Esophagus squamous epithelium (tissue), 4 donors: Measurements from ENCODE around the gene DENND11.

Source experiments
- POLR2A ChIP-seq, 4 donors: fragments of 450-650 bp; IDR thresholded peaks; one replicate each; pipeline ENCODE4 v1.6.1; 2017; ENCODE audit warnings: antibody characterized with exemption in 4 of 4, mild to moderate bottlenecking in 4 of 4, moderate library complexity in 3 of 4
- TF ChIP-seq, protein P1 (sequence below), 6 experiments: fragments of 450-650 bp in 4 of 6; fragments of 200-600 bp in 2 of 6; sonication (generic) in 2 of 6; IDR thresholded peaks; one replicate each; pipeline ENCODE4 v1.5.1; 2016 to 2019; ENCODE audit warnings: antibody characterized with exemption in 6 of 6, mild to moderate bottlenecking in 4 of 6, moderate library complexity in 4 of 6

DNA sequence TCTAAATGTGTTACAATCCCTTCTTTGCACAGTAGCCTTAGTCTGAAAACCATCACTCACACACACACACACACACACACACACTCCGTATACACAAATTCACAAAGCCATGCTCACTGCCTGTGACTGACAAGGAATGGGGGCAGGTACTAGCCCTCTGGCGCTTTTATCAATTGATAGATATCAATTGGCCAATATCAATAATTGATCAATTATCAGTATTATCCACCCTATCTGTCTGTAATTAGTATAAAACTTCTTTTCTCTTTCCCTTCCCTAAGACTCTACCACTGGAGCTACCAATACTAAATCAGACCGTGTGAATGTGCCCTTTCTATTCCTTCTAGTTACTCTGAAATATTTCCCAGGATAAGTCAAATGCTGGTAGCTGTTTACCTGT is 2.1 kb downstream of the DENND11 start:
- no peak for TF ChIP-seq POLR2A (IDR thresholded peaks at IDR 0.05)
- TF ChIP-seq, protein P1, sequence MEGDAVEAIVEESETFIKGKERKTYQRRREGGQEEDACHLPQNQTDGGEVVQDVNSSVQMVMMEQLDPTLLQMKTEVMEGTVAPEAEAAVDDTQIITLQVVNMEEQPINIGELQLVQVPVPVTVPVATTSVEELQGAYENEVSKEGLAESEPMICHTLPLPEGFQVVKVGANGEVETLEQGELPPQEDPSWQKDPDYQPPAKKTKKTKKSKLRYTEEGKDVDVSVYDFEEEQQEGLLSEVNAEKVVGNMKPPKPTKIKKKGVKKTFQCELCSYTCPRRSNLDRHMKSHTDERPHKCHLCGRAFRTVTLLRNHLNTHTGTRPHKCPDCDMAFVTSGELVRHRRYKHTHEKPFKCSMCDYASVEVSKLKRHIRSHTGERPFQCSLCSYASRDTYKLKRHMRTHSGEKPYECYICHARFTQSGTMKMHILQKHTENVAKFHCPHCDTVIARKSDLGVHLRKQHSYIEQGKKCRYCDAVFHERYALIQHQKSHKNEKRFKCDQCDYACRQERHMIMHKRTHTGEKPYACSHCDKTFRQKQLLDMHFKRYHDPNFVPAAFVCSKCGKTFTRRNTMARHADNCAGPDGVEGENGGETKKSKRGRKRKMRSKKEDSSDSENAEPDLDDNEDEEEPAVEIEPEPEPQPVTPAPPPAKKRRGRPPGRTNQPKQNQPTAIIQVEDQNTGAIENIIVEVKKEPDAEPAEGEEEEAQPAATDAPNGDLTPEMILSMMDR (IDR thresholded peaks at IDR 0.05), result no peak
